Measurements from ENCODE around the gene STK33.
"Not testable (repeated sequence)": the region's sequence is repeated elsewhere in the genome, so short reads cannot be mapped to it uniquely, and the experiment has no call there.

Gene STK33

DNA sequence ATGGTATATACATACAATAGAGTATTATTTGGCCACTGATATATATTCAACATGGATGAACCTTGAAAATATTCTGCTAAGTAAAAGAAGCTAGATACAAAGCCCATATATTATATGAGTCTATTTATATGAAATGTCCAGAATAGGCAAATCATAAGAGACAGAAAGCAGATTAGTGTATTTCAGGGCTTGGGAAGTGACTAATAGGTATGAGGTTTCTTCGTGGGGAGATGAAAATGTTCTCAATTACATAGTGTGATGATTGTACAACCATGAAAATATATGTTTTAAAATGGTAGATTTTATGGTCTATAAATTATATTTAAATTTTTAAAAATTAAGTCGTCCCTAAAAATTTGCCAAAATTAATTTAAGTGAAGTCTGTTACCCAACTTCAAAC is 92.2 kb downstream of the STK33 start:
- Histone ChIP-seq H3K27me3 (ENCODE audit: control insufficient read depth in 1 of 2, insufficient read depth in 2 of 2, low read length in 2 of 2) (no peaks in the 10 kb centered on the region), H3K9ac (ENCODE audit: low read length in 2 of 2) (no peak overlapping the region), H3K9me3 (ENCODE audit: control insufficient read depth in 2 of 2, low read length in 2 of 2) (no peaks in the 10 kb centered on the region), H3K36me3 (ENCODE audit: control insufficient read depth in 2 of 2, insufficient read depth in 2 of 2, low read length in 2 of 2) (no peaks in the 10 kb centered on the region), H3K4me3 (ENCODE audit: low read length in 2 of 2) (no peak overlapping the region), H3K27ac (ENCODE audit: low read length) (no peak overlapping the region), H3K4me1 (ENCODE audit: control insufficient read depth, insufficient read depth, low read length) (peaks cover 2% of the 10 kb centered on the region)

GRCh38 chr11:8488395-8488794 is 105.6 kb downstream of the STK33 start:
- H3K36me3 ChIP-seq (ENCODE audit: control insufficient read depth in 2 of 2, insufficient read depth in 2 of 2, low read length in 2 of 2) = peaks cover 0 to 2% of the 10 kb centered on the region in 2 donors
- peaks cover 0 to 6% of the 10 kb centered on the region in 2 donors for H3K9me3 ChIP-seq (ENCODE audit: control insufficient read depth in 2 of 2, low read length in 2 of 2)
- H3K4me1 ChIP-seq (ENCODE audit: control insufficient read depth, insufficient read depth, low read length) = no peaks in the 10 kb centered on the region
- no peak overlapping the region for H3K4me3 ChIP-seq (ENCODE audit: low read length in 2 of 2)
- H3K27me3 ChIP-seq (ENCODE audit: control insufficient read depth in 1 of 2, insufficient read depth in 2 of 2, low read length in 2 of 2) = no peaks in the 10 kb centered on the region
- no peak overlapping the region for H3K27ac ChIP-seq (ENCODE audit: low read length)
- no peak overlapping the region for H3K9ac ChIP-seq (ENCODE audit: low read length in 2 of 2)

- Histone ChIP-seq H3K27me3 (ENCODE audit: control insufficient read depth in 1 of 2, insufficient read depth in 2 of 2, low read length in 2 of 2) (no peaks in the 10 kb centered on the region), H3K9me3 (ENCODE audit: control insufficient read depth in 2 of 2, low read length in 2 of 2) (peaks cover 0 to 6% of the 10 kb centered on the region in 2 donors), H3K27ac (ENCODE audit: low read length) (no peak overlapping the region), H3K9ac (ENCODE audit: low read length in 2 of 2) (no peak overlapping the region), H3K4me3 (ENCODE audit: low read length in 2 of 2) (no peak overlapping the region), H3K36me3 (ENCODE audit: control insufficient read depth in 2 of 2, insufficient read depth in 2 of 2, low read length in 2 of 2) (peaks cover 0 to 2% of the 10 kb centered on the region in 2 donors), H3K4me1 (ENCODE audit: control insufficient read depth, insufficient read depth, low read length) (no peaks in the 10 kb centered on the region)
Measured at GRCh38 chr11:8487261-8487660, 106.8 kb downstream of the STK33 start.

DNA sequence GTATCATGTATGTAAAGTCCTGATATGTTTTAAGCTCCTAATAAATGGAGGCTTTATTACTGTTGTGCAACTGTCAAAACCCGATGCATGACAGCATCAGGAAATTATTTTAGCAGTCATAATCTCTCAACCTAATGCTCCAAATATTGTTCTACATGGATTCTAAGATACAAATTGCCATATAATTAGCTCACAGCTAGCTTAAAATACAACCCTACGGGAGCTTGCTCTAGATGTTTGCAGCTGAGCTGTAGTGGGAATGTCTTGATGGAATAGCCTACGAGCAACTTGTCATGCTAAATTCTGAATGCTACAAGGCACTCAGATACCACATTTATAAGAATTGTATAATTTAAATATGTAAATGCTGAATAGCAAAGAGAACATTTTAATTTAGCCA is 109.8 kb downstream of the STK33 start:
- Histone ChIP-seq H3K36me3 (ENCODE audit: control insufficient read depth in 2 of 2, insufficient read depth in 2 of 2, low read length in 2 of 2) (no peaks in the 10 kb centered on the region), H3K4me3 (ENCODE audit: low read length in 2 of 2) (no peak overlapping the region), H3K4me1 (ENCODE audit: control insufficient read depth, insufficient read depth, low read length) (no peaks in the 10 kb centered on the region), H3K27me3 (ENCODE audit: control insufficient read depth in 1 of 2, insufficient read depth in 2 of 2, low read length in 2 of 2) (no peaks in the 10 kb centered on the region), H3K9me3 (ENCODE audit: control insufficient read depth in 2 of 2, low read length in 2 of 2) (no peaks in the 10 kb centered on the region), H3K9ac (ENCODE audit: low read length in 2 of 2) (no peak overlapping the region), H3K27ac (ENCODE audit: low read length) (no peak overlapping the region)

DNA sequence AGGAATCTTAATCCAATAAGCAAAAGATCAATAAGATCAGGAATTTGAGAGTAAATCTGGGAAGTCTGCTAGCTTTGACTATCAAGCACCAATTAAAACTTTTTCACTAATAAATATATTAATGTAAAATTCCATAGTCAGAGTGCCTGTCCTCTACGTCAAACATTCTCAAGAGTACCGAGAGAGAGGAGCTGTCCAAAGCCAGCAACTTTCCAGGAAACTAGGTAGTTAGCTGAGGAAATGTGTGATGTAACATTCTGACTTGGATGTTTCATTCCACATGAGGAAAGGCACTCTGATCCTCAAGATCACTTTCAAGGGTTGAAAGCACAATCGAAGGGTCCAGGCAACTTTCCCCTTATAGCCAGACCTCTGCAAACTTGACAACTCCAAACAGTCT is 113.2 kb downstream of the STK33 start:
- no peak overlapping the region for H3K27ac ChIP-seq (ENCODE audit: low read length)
- no peaks in the 10 kb centered on the region for H3K36me3 ChIP-seq (ENCODE audit: control insufficient read depth in 2 of 2, insufficient read depth in 2 of 2, low read length in 2 of 2)

GRCh38 chr11:8477680-8478079 is 116.3 kb downstream of the STK33 start:
- H3K36me3 ChIP-seq (ENCODE audit: control insufficient read depth in 2 of 2, insufficient read depth in 2 of 2, low read length in 2 of 2) = no peaks in the 10 kb centered on the region
- H3K9ac ChIP-seq (ENCODE audit: low read length in 2 of 2) = no peak overlapping the region
- no peaks in the 10 kb centered on the region for H3K27me3 ChIP-seq (ENCODE audit: control insufficient read depth in 1 of 2, insufficient read depth in 2 of 2, low read length in 2 of 2)
- no peaks in the 10 kb centered on the region for H3K9me3 ChIP-seq (ENCODE audit: control insufficient read depth in 2 of 2, low read length in 2 of 2)
- no peak overlapping the region for H3K27ac ChIP-seq (ENCODE audit: low read length)
- H3K4me1 ChIP-seq (ENCODE audit: control insufficient read depth, insufficient read depth, low read length) = no peaks in the 10 kb centered on the region
- no peak overlapping the region for H3K4me3 ChIP-seq (ENCODE audit: low read length in 2 of 2)

More for the DNA sequence above, 113.2 kb downstream of the STK33 start:
- no peaks in the 10 kb centered on the region for H3K4me1 ChIP-seq (ENCODE audit: control insufficient read depth, insufficient read depth, low read length)
- no peaks in the 10 kb centered on the region for H3K9me3 ChIP-seq (ENCODE audit: control insufficient read depth in 2 of 2, low read length in 2 of 2)
- H3K9ac ChIP-seq (ENCODE audit: low read length in 2 of 2) = no peak overlapping the region
- H3K4me3 ChIP-seq (ENCODE audit: low read length in 2 of 2) = no peak overlapping the region
- H3K27me3 ChIP-seq (ENCODE audit: control insufficient read depth in 1 of 2, insufficient read depth in 2 of 2, low read length in 2 of 2) = no peaks in the 10 kb centered on the region

DNA sequence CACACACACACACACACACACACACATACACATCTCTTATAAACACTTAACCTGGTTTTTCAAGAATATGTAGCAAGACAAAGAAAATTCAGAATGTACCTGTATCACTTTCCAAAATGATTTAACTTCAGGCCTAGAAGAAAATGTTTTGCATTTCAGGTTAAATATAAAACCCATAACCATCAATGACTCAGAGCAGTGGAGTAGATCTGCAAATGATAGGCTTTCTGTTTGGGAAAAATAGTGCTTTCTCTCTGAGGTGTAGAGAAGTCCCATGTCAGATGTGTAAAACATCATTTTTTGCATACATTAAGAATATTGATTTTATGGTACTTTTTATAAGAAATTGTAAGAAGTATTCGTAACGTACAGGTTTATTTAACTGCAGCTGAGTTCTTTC is 116.9 kb downstream of the STK33 start:
- H3K36me3 ChIP-seq (ENCODE audit: control insufficient read depth in 2 of 2, insufficient read depth in 2 of 2, low read length in 2 of 2) = no peaks in the 10 kb centered on the region
- H3K9ac ChIP-seq (ENCODE audit: low read length in 2 of 2) = no peak overlapping the region
- no peaks in the 10 kb centered on the region for H3K27me3 ChIP-seq (ENCODE audit: control insufficient read depth in 1 of 2, insufficient read depth in 2 of 2, low read length in 2 of 2)
- no peaks in the 10 kb centered on the region for H3K4me1 ChIP-seq (ENCODE audit: control insufficient read depth, insufficient read depth, low read length)
- H3K27ac ChIP-seq (ENCODE audit: low read length) = no peak overlapping the region
- H3K9me3 ChIP-seq (ENCODE audit: control insufficient read depth in 2 of 2, low read length in 2 of 2) = no peaks in the 10 kb centered on the region
- no peak overlapping the region for H3K4me3 ChIP-seq (ENCODE audit: low read length in 2 of 2)

DNA sequence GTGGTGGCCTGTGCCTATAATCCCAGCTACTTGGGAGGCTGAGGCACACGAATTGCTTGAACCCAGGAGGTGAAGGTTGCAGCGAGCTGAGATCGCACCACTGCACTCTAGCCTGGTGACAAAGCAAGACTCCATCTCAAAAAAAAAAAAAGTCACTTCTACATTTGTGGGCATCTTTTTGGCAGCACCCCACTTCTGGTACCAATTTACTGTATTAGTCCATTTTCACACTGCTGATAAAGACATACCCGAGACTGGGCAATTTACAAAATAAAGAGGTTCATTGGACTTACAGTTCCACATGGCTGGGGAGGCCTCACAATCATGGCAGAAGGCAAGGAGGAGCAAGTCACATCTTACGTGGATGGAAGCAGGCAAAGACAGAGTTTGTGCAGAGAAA is 126.2 kb downstream of the STK33 start:
- H3K9me3 ChIP-seq (ENCODE audit: control insufficient read depth in 2 of 2, low read length in 2 of 2); H3K36me3 ChIP-seq (ENCODE audit: control insufficient read depth in 2 of 2, insufficient read depth in 2 of 2, low read length in 2 of 2); H3K27ac ChIP-seq (ENCODE audit: low read length); H3K27me3 ChIP-seq (ENCODE audit: control insufficient read depth in 1 of 2, insufficient read depth in 2 of 2, low read length in 2 of 2); H3K4me1 ChIP-seq (ENCODE audit: control insufficient read depth, insufficient read depth, low read length); H3K9ac ChIP-seq (ENCODE audit: low read length in 2 of 2); H3K4me3 ChIP-seq (ENCODE audit: low read length in 2 of 2): not testable (repeated sequence)

DNA sequence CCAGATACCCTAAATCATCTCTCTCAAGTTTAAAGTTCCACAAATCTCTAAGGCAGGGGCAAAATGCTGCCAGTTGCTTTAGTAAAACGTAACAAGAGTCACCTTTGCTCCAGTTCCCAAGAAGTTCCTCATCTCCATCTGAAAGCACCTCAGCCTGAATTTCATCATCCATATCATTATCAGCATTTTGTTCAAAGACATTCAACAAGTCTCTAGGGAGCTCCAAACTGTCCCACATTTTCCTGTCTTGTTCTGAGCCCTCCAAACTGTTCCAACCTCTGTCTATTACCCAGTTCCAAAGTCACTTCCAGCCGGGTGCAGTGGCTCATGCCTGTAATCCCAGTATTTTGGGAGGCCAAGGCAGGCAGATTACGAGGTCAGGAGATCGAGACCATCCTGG is 126.7 kb downstream of the STK33 start:
- not testable (repeated sequence) for H3K36me3 ChIP-seq (ENCODE audit: control insufficient read depth in 2 of 2, insufficient read depth in 2 of 2, low read length in 2 of 2); H3K9me3 ChIP-seq (ENCODE audit: control insufficient read depth in 2 of 2, low read length in 2 of 2); H3K4me3 ChIP-seq (ENCODE audit: low read length in 2 of 2); H3K4me1 ChIP-seq (ENCODE audit: control insufficient read depth, insufficient read depth, low read length); H3K27ac ChIP-seq (ENCODE audit: low read length); H3K9ac ChIP-seq (ENCODE audit: low read length in 2 of 2); H3K27me3 ChIP-seq (ENCODE audit: control insufficient read depth in 1 of 2, insufficient read depth in 2 of 2, low read length in 2 of 2)

- not testable (repeated sequence) for H3K9ac ChIP-seq (ENCODE audit: low read length in 2 of 2)
Measured at GRCh38 chr11:8466884-8467283, 127.1 kb downstream of the STK33 start.

GRCh38 chr11:8459711-8460399 is 134.2 kb downstream of the STK33 start:
- no peak overlapping the region for H3K4me3 ChIP-seq (ENCODE audit: low read length in 2 of 2)

More at GRCh38 chr11:8466884-8467283, 127.1 kb downstream of the STK33 start:
- not testable (repeated sequence) for H3K4me3 ChIP-seq (ENCODE audit: low read length in 2 of 2); H3K36me3 ChIP-seq (ENCODE audit: control insufficient read depth in 2 of 2, insufficient read depth in 2 of 2, low read length in 2 of 2); H3K27me3 ChIP-seq (ENCODE audit: control insufficient read depth in 1 of 2, insufficient read depth in 2 of 2, low read length in 2 of 2); H3K4me1 ChIP-seq (ENCODE audit: control insufficient read depth, insufficient read depth, low read length); H3K9me3 ChIP-seq (ENCODE audit: control insufficient read depth in 2 of 2, low read length in 2 of 2); H3K27ac ChIP-seq (ENCODE audit: low read length)

More at GRCh38 chr11:8459711-8460399, 134.2 kb downstream of the STK33 start:
- H3K27me3 ChIP-seq (ENCODE audit: control insufficient read depth in 1 of 2, insufficient read depth in 2 of 2, low read length in 2 of 2) = no peaks in the 10 kb centered on the region
- no peak overlapping the region for H3K27ac ChIP-seq (ENCODE audit: low read length)
- H3K4me1 ChIP-seq (ENCODE audit: control insufficient read depth, insufficient read depth, low read length) = no peaks in the 10 kb centered on the region
- peaks cover 0 to 2% of the 10 kb centered on the region in 2 donors for H3K36me3 ChIP-seq (ENCODE audit: control insufficient read depth in 2 of 2, insufficient read depth in 2 of 2, low read length in 2 of 2)
- H3K9me3 ChIP-seq (ENCODE audit: control insufficient read depth in 2 of 2, low read length in 2 of 2) = no peaks in the 10 kb centered on the region
- H3K9ac ChIP-seq (ENCODE audit: low read length in 2 of 2) = no peak overlapping the region
